GM19395 (cell line): ENCODE measurements around the gene PDLIM3.
A peak's percentile ranks its signal among the peaks of the same experiment; 100 is the strongest.

Experiments
- ATAC-seq: cut with Tn5 transposase; IDR thresholded peaks from one replicate; pipeline ENCODE4 v1.9.1; 2021; ENCODE audit warnings: mild to moderate bottlenecking, moderate library complexity; ENCODE audit not compliant: unreplicated experiment

Gene PDLIM3

DNA sequence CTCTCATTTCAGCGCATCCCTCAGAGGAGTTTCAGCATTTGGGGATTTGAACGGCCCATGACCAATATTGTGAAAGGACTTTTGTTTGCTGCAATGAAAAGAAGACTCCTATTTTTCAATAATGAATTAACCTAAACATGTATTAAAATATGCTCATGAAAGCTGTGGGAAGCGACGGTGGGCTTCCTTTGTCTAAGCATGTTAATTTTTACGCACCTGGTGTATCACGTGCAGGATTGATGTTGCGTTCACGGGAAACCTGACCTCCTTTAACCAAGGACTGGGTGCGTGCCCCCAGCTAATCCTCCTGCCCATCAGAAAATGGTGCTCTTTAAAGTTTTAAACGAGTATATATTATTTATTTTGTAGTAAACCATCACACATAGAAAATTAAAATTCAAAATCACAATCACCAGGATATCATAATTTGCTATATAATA lies 63.2 kb downstream of the PDLIM3 start:
- peak; percentile 6 for ATAC-seq

GRCh38 chr4:185471235-185472102 lies 63.8 kb downstream of the PDLIM3 start, which contains the start of gene CCDC110:
TSS of gene CCDC110 (minus strand) at chr4:185471733. CDS start at chr4:185471683, 50 bp downstream.
- peak; percentile 82 for ATAC-seq

DNA sequence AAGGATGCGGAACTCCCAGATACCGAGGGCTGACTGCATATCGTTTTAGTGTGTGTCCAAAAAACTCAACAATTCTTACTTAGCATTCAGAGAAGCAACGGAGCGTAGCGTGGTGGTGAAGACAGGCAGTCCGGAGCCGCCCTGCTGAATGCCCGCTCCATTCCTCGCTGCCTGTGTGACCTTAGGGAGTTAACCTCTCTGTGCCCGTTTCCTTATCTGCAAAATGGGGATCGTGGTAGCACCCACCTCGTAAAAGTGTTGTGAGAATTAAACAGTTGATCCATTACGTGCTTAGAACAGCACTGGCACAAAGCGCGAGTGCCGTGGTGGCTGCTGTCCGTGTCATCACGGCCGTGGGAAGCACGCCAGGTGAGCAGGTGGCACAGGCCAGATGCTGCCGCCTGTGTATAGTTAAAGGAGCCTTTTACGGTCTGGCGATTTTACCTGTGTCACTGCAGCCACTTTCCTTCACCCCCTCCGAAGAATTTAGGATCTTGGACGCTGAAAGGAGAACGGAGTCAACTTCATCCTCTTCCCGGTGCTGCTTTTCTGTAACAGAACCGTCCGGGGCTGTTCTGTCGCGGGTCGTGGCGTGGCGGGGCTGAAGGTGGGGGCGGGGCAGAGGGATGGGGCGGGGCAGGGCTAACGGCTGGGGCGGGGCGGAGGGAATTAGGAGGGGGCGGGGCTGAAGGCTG lies 64.7 kb downstream of the PDLIM3 start:
- no peak for ATAC-seq

GRCh38 chr4:185469580-185470154 lies 65.6 kb downstream of the PDLIM3 start:
- ATAC-seq, result no peak

GRCh38 chr4:185468999-185469398 lies 66.3 kb downstream of the PDLIM3 start:
- ATAC-seq, result no peak

DNA sequence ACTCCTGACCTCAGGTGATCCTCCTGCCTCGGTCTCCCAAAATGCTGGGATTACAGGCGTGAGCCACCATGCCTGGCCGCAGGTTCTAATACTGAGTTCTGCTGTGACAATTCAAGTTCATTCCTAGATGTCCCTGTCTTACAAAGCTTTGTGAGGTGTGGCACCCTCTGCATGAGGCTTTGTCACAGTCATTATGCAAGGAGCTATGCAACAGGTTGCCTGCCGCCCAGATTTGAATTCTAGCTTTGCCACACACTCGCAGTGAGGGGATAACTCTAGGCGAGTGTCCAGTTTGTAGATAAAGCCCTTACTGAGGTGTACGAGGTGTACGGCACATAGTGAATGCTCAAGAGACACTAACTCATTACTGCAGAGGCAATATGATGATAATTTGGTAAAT lies 67.3 kb downstream of the PDLIM3 start:
- ATAC-seq, result no peak

DNA sequence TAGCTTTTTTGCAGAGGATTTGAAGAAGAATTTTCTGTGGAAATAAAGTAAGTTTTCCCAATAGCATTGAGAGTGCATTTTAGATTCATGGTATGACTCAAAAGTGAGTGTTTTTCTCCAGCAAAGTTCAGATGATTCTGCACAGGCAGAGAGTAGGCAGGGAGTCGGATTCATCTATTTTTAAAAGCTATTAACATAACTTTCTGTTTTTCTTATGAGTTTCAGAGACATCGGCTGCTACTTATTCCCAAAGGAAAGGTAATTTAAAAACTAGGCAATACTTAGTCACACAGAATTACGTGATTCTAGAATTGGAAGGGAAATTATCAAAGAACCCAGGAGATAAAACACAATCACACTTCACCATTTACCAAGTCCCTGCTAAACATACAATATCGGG lies 68.2 kb downstream of the PDLIM3 start:
- no peak for ATAC-seq

- no peak for ATAC-seq
These were observed 69.6 kb downstream of the PDLIM3 start for GRCh38 chr4:185465707-185466106.

DNA sequence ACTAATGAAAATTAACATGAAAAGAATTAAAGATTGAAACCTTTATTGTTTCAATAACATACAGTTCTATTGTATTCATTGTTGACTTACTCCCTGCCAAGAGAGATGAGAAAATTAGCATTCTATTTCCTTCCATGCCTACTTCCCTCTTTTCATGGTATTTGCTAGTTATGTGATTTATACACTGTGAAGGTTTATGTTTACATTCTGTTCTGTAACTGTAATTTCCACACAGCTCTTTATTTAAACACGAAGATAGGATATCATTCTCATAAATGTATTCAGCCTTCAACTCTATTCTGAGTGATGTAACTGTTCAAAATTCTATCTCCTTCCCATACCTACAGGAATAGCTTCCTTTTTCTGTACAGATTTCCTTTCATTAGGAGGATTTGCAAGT lies 70.4 kb downstream of the PDLIM3 start:
- no peak for ATAC-seq

DNA sequence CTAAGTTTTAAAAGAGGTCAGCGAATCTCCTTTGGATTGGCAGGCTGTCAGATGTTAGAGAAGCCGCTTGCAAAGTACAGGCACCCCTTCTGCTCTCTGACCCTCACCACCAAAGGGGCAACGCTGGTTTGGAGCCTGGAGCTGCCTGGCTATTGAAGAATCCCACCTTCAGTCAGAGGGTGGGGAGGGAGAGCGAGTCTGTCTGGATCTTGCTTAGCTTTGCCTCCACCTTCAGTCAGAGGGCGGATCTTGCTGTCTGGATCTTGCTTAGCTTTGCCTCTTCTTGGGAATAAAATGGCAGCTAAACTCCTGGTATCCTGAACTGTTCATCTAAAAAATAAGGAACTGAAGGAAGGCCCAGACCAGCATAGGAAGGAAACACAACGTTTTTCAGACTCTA lies 71.1 kb downstream of the PDLIM3 start:
- no peak for ATAC-seq

- no peak for ATAC-seq
These were observed 71.8 kb downstream of the PDLIM3 start for GRCh38 chr4:185463541-185463940.

GRCh38 chr4:185461565-185461964 lies 73.7 kb downstream of the PDLIM3 start:
- no peak for ATAC-seq

- no peak for ATAC-seq
These were observed 78.2 kb downstream of the PDLIM3 start for GRCh38 chr4:185457136-185457535.

DNA sequence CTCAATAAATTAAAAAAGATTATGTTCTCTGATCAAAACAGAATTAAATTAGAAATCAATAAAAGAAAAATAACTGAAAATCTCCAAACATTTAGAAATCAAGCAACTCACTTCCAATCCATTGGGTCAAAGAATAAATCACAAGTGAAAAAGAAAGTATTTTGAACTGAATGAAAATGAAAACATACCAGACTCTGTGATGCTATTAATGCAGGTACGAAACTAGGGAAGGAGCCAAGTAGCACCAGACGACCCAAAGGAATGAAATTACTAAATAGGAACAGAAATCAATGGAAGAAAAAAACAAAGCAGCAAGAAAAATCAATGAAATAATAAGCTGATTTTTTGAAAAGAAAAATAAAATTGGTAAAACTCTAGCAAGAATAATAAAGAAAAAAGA lies 79.2 kb downstream of the PDLIM3 start:
- no peak for ATAC-seq
